Endothelial cell of umbilical vein (primary cell): ENCODE measurements around the gene ZNF407. TPM values are rescaled to one million over a fixed set of nuclear protein-coding genes. Genes with fewer than 3 reads are reported as not detected.

ENCODE experiments used
- BruUV-seq: library from RNA; stranded (reverse); fragments of 400-500 nt; replicated peaks from 2 replicates; lab custom pipeline; 2021; lab: Mats Ljungman, UMichigan
- CTCF ChIA-PET: fragments of 300-600, 350-600 bp; sonication (Branson Sonifier 250); formaldehyde crosslinking; loops from one replicate; lab custom pipeline; 2021; ENCODE audit warnings: antibody characterized with exemption, inconsistent platforms; lab: Charles Lee
- POLR2A ChIA-PET: fragments of 300-600, 350-600 bp; sonication (Branson Sonifier 250); formaldehyde crosslinking; loops from one replicate; lab custom pipeline; 2021; ENCODE audit warnings: antibody characterized with exemption, inconsistent platforms; lab: Charles Lee
- DNase-seq: peaks from one replicate; pipeline ENCODE4 v3.0.0-alpha.2; 2011; ENCODE audit warnings: low read depth, low spot score
- FAIRE-seq: peaks from 2 replicates; lab custom pipeline; 2011; peaks lifted over from hg19 to GRCh38; lab: Jason Lieb, UNC
- H2AFZ ChIP-seq: 2 replicates; pipeline ENCODE4 v1.6.0; 2012; ENCODE audit warnings: low read depth, low read length, control low read depth, inconsistent platforms
- H3K27ac ChIP-seq: 2 replicates; pipeline ENCODE4 v1.5.1; 2011; ENCODE audit warnings: low read depth, mild to moderate bottlenecking, control low read depth, low read length, moderate library complexity; ENCODE audit not compliant: insufficient read depth
- H3K27me3 ChIP-seq, 2 experiments: 2 replicates each; pipeline versions ENCODE4 v1.6.0 to v1.6.1; 2011; ENCODE audit warnings: low read length in 2 of 2, mixed read lengths in 1 of 2; ENCODE audit not compliant: control insufficient read depth in 2 of 2, insufficient read depth in 2 of 2
- H3K36me3 ChIP-seq, 2 experiments: 2 replicates in 1 of 2; 3 replicates in 1 of 2; pipeline ENCODE4 v1.5.1; 2011; ENCODE audit warnings: low read length in 2 of 2, mild to moderate bottlenecking in 1 of 2, moderate library complexity in 1 of 2; ENCODE audit not compliant: control insufficient read depth in 2 of 2, insufficient read depth in 2 of 2; ENCODE audit errors: extremely low read depth in 1 of 2
- H3K4me1 ChIP-seq: 3 replicates; pipeline ENCODE4 v1.5.1; 2011; ENCODE audit warnings: mild to moderate bottlenecking, low read length; ENCODE audit not compliant: control insufficient read depth, insufficient read depth; ENCODE audit errors: extremely low read depth
- H3K4me2 ChIP-seq: 2 replicates; pipeline ENCODE4 v1.6.1; 2011; ENCODE audit warnings: low read length, control low read depth, mixed read lengths; ENCODE audit not compliant: insufficient read depth
- H3K4me3 ChIP-seq, 3 experiments: fragments of 200-600 bp in 1 of 3; sonication (generic), shearing (Covaris generic) in 1 of 3; replicated peaks in 1 of 3; 2 replicates each; pipeline ENCODE4 v1.5.1; 2011 to 2016; ENCODE audit warnings: control low read depth in 3 of 3, low read length in 3 of 3, mild to moderate bottlenecking in 2 of 3, inconsistent platforms in 1 of 3, low read depth in 1 of 3, moderate library complexity in 1 of 3; ENCODE audit not compliant: insufficient read depth in 1 of 3
- H3K79me2 ChIP-seq: 2 replicates; pipeline ENCODE4 v1.6.0; 2012; ENCODE audit warnings: low read length, inconsistent platforms; ENCODE audit not compliant: control insufficient read depth, insufficient read depth
- H3K9ac ChIP-seq: replicated peaks from 2 replicates; pipeline ENCODE3; 2011; ENCODE audit warnings: low read length, control low read depth; ENCODE audit not compliant: insufficient read depth; ENCODE audit errors: extremely low read depth
- H3K9me1 ChIP-seq: replicated peaks from 3 replicates; pipeline ENCODE4 v1.6.0; 2011; ENCODE audit warnings: mild to moderate bottlenecking, low read length; ENCODE audit not compliant: control insufficient read depth, insufficient read depth; ENCODE audit errors: extremely low read depth
- H3K9me3 ChIP-seq: replicated peaks from 2 replicates; pipeline ENCODE4 v1.5.1; 2012; ENCODE audit warnings: low read length, inconsistent platforms; ENCODE audit not compliant: control insufficient read depth, insufficient read depth
- H4K20me1 ChIP-seq: replicated peaks from 2 replicates; pipeline ENCODE3; 2011; ENCODE audit warnings: mild to moderate bottlenecking, low read length; ENCODE audit not compliant: control insufficient read depth, insufficient read depth; ENCODE audit errors: extremely low read depth
- EZH2 ChIP-seq: IDR thresholded peaks from 2 replicates; pipeline ENCODE4 v1.6.1; 2012; ENCODE audit warnings: borderline replicate concordance, low read depth, mild to moderate bottlenecking, moderate library complexity, low read length, inconsistent platforms; ENCODE audit not compliant: severe bottlenecking
- FOS ChIP-seq: IDR thresholded peaks from 2 replicates; pipeline ENCODE4 v1.6.1; 2011; ENCODE audit warnings: mild to moderate bottlenecking, low read length, moderate library complexity, borderline replicate concordance; ENCODE audit not compliant: insufficient read depth
- GATA2 ChIP-seq: IDR thresholded peaks from 2 replicates; pipeline ENCODE4 v1.7.0; 2011; ENCODE audit warnings: low read depth, mild to moderate bottlenecking, moderate library complexity, mixed read lengths, low read length; ENCODE audit not compliant: insufficient read length, insufficient read depth
- JUN ChIP-seq: IDR thresholded peaks from 2 replicates; pipeline ENCODE4 v1.6.1; 2011; ENCODE audit warnings: borderline replicate concordance, low read depth; ENCODE audit not compliant: insufficient read length, insufficient read depth
- MYC ChIP-seq: IDR thresholded peaks from one replicate; pipeline ENCODE4 v1.6.1; 2011; ENCODE audit warnings: mild to moderate bottlenecking, low read depth, low read length
- POLR2A ChIP-seq: IDR thresholded peaks from 2 replicates; pipeline ENCODE4 v1.6.1; 2012; ENCODE audit warnings: low read depth, mild to moderate bottlenecking, control low read depth, low read length
- POLR2AphosphoS5 ChIP-seq: IDR thresholded peaks from 2 replicates; pipeline ENCODE4 v1.6.1; 2012; ENCODE audit warnings: low read depth, mild to moderate bottlenecking, control low read depth, low read length, moderate library complexity; ENCODE audit not compliant: insufficient read depth
- dilution Hi-C: fragments of 300-500 bp; cut with MboI; formaldehyde crosslinking; loops from one replicate; pipeline ENCODE4 v1.15.0; 2019; ENCODE audit warnings: low sequenced_read_pairs; ENCODE audit not compliant: extremely low pct_ligation_motif_present
- intact Hi-C: fragments of 100-400 bp; cut with micrococcal nuclease; formaldehyde crosslinking; loops from one replicate; pipeline ENCODE4 v1.10.0; 2022
- polyA plus RNA-seq, 4 experiments: library from polyadenylated mRNA; depleted of rRNA in 3 of 4; stranded (reverse) in 3 of 4; unstranded in 1 of 4; fragments of >200 nt; gene quantifications; 2 replicates each; pipeline versions ENCODE4 v1.2.1 to v1.2.3, GENCODE V29; 2011 to 2012; ENCODE audit warnings: missing spikeins in 1 of 4
- total RNA-seq: library from RNA; stranded (reverse); gene quantifications from 2 replicates; pipeline ENCODE4 v1.2.3, GENCODE V29; 2021
- TF ChIP-seq, protein P1 (sequence below): IDR thresholded peaks from 2 replicates; pipeline ENCODE4 v1.6.1; 2011; ENCODE audit not compliant: insufficient read depth, insufficient read length
- TF ChIP-seq, protein P2 (sequence below), 2 donors: IDR thresholded peaks; 1 replicate in 1 of 2; 2 replicates in 1 of 2; pipeline ENCODE4 v1.5.1; 2011; ENCODE audit warnings: low read length in 2 of 2, mild to moderate bottlenecking in 2 of 2, moderate library complexity in 2 of 2, control low read depth in 1 of 2, inconsistent platforms in 1 of 2, low read depth in 1 of 2; ENCODE audit not compliant: insufficient read depth in 1 of 2; ENCODE audit errors: extremely low read depth in 1 of 2

The ZNF407 gene
- total and polyA plus RNA-seq, 2 donors (not counting 3 experiments of a cell fraction or from before 2014, with no cell fraction given), result 3.8 to 20.1 TPM

DNA sequence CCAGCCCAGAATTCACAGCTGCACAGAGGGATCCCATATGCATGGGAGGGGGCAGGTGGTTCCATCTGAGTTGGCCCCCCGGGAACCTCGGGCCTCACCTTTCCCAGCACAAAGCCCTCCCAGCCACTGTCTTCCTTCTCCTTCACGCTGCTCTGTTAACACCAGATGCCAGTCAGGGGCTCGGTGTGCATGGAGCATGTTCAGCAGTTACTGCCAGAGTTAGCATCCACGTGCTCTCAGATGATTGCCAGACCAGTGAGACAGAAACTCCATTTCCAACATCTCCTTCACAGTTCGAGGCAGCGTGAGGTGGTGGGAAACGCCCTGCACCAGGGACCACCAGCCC lies 510.2 kb downstream of the ZNF407 start:
- intact Hi-C loops (no loop called here), dilution Hi-C loops (no loop called here)
- no peaks in the 10 kb centered on the region for H3K27me3 ChIP-seq
- ChIA-PET CTCF (no interaction called here), POLR2A (no interaction called here)
- no peak for FAIRE-seq
- no peak for DNase-seq
- H3K36me3 ChIP-seq, result no peaks in the 10 kb centered on the region
- TF ChIP-seq, protein P1, sequence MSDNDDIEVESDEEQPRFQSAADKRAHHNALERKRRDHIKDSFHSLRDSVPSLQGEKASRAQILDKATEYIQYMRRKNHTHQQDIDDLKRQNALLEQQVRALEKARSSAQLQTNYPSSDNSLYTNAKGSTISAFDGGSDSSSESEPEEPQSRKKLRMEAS, result no peak
- TF ChIP-seq FOS, result no peak
- TF ChIP-seq GATA2, result no peak
- TF ChIP-seq POLR2A, result no peak
- TF ChIP-seq MYC, result no peak
- no peak for TF ChIP-seq JUN
- no peak for TF ChIP-seq POLR2AphosphoS5
- TF ChIP-seq, protein P2, sequence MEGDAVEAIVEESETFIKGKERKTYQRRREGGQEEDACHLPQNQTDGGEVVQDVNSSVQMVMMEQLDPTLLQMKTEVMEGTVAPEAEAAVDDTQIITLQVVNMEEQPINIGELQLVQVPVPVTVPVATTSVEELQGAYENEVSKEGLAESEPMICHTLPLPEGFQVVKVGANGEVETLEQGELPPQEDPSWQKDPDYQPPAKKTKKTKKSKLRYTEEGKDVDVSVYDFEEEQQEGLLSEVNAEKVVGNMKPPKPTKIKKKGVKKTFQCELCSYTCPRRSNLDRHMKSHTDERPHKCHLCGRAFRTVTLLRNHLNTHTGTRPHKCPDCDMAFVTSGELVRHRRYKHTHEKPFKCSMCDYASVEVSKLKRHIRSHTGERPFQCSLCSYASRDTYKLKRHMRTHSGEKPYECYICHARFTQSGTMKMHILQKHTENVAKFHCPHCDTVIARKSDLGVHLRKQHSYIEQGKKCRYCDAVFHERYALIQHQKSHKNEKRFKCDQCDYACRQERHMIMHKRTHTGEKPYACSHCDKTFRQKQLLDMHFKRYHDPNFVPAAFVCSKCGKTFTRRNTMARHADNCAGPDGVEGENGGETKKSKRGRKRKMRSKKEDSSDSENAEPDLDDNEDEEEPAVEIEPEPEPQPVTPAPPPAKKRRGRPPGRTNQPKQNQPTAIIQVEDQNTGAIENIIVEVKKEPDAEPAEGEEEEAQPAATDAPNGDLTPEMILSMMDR (IDR thresholded peaks at IDR 0.05; ENCODE audit: extremely low read depth in 1 of 2, insufficient read depth in 1 of 2, low read depth in 1 of 2, low read length in 2 of 2), result no peak
- no peak for TF ChIP-seq EZH2
- no peak overlapping the region for H3K9ac ChIP-seq
- no peaks in the 10 kb centered on the region for H3K4me1 ChIP-seq
- no peak overlapping the region for H3K4me3 ChIP-seq
- no TSS peak for BruUV-seq
- H3K9me3 ChIP-seq, result no peaks in the 10 kb centered on the region
- H3K4me2 ChIP-seq, result no peak overlapping the region
- H3K9me1 ChIP-seq, result no peaks in the 10 kb centered on the region
- no peaks in the 10 kb centered on the region for H4K20me1 ChIP-seq
- H3K79me2 ChIP-seq, result no peaks in the 10 kb centered on the region
- H2AFZ ChIP-seq, result no peak overlapping the region
- no peak overlapping the region for H3K27ac ChIP-seq
